ENCODE measurements around the gene C6orf118. TPM values are rescaled to one million over a fixed set of nuclear protein-coding genes. Genes with fewer than 3 reads are reported as not detected.

Gene C6orf118
- total RNA-seq, 4 donors from 2014 or later: not detected

DNA sequence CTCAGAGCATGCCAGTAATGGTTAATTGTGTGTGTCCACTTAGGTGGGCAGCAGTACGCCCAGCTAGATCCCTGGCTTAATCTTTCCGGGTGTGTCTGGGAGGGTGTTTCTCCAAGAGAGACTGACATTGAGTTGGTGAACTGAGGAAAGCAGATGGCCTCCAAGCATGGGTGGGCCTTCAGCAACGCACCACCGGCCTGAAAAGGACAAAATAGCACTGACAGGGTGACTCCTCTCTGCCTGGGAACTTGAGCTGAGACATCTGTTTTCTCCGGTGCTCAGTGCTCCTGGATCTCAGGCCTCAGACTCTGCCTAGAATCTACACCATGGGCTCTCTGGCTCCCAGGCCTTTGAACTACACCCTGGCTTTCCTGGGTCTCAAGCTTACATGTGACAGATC lies 43.2 kb downstream of the C6orf118 start:
- Histone ChIP-seq H3K9me3 (no peaks in the 10 kb centered on the region), H3K27me3 (no peaks in the 10 kb centered on the region), H3K4me3 (no peak overlapping the region), H3K4me1 (no peaks in the 10 kb centered on the region), H3K27ac (no peak overlapping the region), H3K36me3 (no peaks in the 10 kb centered on the region)
- TF ChIP-seq, protein P1, sequence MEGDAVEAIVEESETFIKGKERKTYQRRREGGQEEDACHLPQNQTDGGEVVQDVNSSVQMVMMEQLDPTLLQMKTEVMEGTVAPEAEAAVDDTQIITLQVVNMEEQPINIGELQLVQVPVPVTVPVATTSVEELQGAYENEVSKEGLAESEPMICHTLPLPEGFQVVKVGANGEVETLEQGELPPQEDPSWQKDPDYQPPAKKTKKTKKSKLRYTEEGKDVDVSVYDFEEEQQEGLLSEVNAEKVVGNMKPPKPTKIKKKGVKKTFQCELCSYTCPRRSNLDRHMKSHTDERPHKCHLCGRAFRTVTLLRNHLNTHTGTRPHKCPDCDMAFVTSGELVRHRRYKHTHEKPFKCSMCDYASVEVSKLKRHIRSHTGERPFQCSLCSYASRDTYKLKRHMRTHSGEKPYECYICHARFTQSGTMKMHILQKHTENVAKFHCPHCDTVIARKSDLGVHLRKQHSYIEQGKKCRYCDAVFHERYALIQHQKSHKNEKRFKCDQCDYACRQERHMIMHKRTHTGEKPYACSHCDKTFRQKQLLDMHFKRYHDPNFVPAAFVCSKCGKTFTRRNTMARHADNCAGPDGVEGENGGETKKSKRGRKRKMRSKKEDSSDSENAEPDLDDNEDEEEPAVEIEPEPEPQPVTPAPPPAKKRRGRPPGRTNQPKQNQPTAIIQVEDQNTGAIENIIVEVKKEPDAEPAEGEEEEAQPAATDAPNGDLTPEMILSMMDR (IDR thresholded peaks at IDR 0.05): no peak
- no peak for TF ChIP-seq POLR2A (IDR thresholded peaks at IDR 0.05)
- DNase-seq: no peak

DNA sequence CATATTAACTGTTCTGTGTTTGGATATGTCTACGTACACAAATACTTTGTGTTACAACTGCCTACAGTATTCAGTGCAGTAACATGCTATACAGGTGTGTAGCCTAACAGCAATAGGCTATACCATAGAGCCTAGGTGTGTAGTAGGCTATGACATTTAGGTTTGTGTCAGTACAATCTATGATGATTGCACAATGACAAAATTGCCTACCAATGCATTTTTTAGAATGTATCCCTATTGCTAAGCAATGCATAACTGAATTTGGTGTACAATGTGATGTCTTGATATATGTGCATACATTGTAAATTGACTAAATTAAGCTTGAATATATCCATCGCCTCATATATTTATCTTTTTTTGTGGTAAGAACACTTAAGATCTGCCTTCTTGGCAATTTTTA lies 48.9 kb downstream of the C6orf118 start:
- no peaks in the 10 kb centered on the region for H3K4me1 ChIP-seq
- H3K27ac ChIP-seq: no peak overlapping the region
- peaks cover 0 to 19% (median 0%) of the 10 kb centered on the region in 4 donors for H3K9me3 ChIP-seq
- H3K36me3 ChIP-seq: no peaks in the 10 kb centered on the region
- TF ChIP-seq POLR2A (IDR thresholded peaks at IDR 0.05): no peak
- TF ChIP-seq, protein P1 (IDR thresholded peaks at IDR 0.05): no peak
- no peak for DNase-seq
- no peaks in the 10 kb centered on the region for H3K27me3 ChIP-seq
- H3K4me3 ChIP-seq: no peak overlapping the region

DNA sequence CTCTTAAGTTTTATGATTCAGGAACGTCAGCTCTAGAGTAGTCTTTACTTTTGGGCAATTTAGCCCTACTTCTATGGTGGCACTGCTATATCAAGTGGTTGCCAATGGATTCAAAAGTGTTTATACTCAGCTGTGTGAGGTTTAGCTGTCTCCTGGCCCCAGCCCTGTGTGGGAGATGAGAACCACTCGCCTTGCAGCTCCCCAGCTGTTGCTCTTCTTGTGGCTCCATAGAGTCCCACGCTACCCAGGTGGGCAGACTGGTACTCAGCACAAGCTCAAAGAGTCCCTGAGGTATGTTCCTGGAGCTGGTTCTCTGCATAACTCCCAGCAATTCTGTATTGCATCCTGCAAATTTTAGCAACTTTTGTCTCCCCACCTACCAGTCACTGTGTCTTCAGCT lies 59.6 kb downstream of the C6orf118 start:
- no peaks in the 10 kb centered on the region for H3K27me3 ChIP-seq
- no peak overlapping the region for H3K4me3 ChIP-seq
- no peak for DNase-seq
- H3K36me3 ChIP-seq: no peaks in the 10 kb centered on the region
- H3K27ac ChIP-seq: no peak overlapping the region
- no peaks in the 10 kb centered on the region for H3K4me1 ChIP-seq
- TF ChIP-seq, protein P1 (IDR thresholded peaks at IDR 0.05): no peak
- no peak for TF ChIP-seq POLR2A (IDR thresholded peaks at IDR 0.05)
- no peaks in the 10 kb centered on the region for H3K9me3 ChIP-seq

DNA sequence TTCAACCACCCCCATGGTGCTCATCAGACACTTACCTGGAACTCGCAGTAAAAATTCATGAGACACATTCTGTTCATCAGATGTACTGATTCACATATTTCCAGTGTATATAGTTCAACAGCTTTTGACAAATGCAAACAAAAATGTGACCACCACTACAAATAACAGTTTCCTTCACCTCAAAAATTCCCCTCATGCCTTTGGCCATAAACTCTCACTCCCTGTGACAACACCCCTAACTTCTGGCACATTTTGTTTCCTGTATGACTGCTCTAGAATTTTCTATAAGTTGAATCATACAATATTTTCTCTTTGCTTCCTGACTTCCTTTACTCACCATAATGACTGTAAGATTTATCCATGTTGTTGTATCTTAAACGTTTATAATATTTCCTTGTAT lies 63.7 kb downstream of the C6orf118 start:
- TF ChIP-seq POLR2A (IDR thresholded peaks at IDR 0.05): no peak
- TF ChIP-seq, protein P1 (IDR thresholded peaks at IDR 0.05): no peak
- Histone ChIP-seq H3K4me3 (no peak overlapping the region), H3K27me3 (no peaks in the 10 kb centered on the region), H3K27ac (no peak overlapping the region), H3K36me3 (no peaks in the 10 kb centered on the region), H3K4me1 (no peaks in the 10 kb centered on the region), H3K9me3 (no peaks in the 10 kb centered on the region)
- no peak for DNase-seq

DNA sequence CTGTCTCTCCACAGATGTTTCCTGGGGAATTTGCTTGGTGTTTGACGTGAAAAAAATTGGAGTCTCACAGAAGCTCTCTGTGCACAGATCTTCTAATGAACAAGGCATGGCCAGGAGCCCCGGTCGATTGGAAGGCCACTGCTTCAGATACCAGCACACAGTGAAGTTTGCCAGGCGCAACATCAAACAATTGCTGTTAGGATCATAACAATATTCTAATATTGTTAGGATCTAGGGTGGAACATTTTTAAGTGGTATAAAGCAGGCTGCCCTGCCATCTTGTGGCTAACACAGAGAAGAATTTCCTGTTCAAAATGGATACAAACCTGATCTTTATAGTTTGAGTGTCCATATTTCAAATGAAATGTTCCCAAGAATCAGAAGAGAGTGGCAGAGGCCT lies 64.1 kb downstream of the C6orf118 start:
- no peaks in the 10 kb centered on the region for H3K9me3 ChIP-seq
- H3K27me3 ChIP-seq: no peaks in the 10 kb centered on the region
- no peaks in the 10 kb centered on the region for H3K36me3 ChIP-seq
- no peak overlapping the region for H3K27ac ChIP-seq
- no peaks in the 10 kb centered on the region for H3K4me1 ChIP-seq
- no peak for DNase-seq
- no peak overlapping the region for H3K4me3 ChIP-seq
- TF ChIP-seq, protein P1 (IDR thresholded peaks at IDR 0.05): no peak
- TF ChIP-seq POLR2A (IDR thresholded peaks at IDR 0.05): no peak

Measured in Peyer's patch (tissue), 4 donors.